Fibroblast of skin of left biceps (primary cell): ENCODE data around the gene ZBTB5.
A peak's percentile ranks its signal among the peaks of the same experiment; 100 is the strongest.
"Not testable (repeated sequence)": the region's sequence is repeated elsewhere in the genome, so short reads cannot be mapped to it uniquely, and the experiment has no call there.

Experiments used
- DNase-seq, 2 experiments: peaks; one replicate each; pipeline ENCODE4 v3.0.0-alpha.2; 2013; ENCODE audit warnings: low read depth in 2 of 2

ZBTB5 gene

DNA sequence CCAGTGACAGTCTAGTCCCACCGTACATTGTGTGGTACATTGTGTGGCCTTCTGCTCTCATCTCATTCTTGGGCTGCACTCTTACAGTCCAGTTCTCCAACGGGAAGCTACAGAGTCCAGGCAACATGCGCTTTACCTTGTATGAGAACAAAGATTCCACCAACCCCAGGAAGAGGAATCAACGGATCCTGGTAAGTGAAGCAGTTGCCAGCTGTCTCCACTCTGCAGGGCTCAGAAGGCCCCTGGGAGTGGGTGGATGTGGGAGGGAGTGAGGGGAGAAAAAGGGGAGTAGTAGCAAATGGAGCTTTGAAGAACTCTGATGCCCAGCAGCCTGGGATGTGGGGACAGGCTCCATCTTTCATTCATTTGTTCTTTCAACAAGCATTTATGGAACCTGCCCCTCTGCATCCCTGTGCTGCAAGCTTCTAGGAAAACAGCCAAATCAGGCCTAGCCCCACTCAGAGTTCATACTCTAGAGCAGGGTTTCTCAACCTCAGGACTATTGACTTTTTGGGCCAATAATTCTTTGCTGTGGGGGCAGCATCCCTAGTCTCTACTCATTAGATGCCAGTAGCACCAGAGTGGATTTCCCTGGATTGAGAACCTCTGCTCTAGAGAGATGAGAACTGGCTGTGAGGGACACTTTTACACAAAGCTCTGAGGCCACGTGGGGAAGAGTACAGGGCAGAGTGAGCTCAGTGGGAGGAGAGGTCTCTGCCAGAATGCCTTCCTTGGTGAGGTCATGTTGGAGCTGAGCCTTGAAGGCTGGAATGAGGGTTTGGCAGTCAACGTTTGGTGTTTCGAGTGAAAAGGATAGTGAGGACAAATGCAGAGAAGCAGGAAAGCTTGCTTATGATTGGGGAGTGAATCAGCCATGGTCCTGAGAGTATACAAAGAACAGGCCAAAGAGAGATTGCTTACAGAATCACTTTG is 21.6 kb upstream of the ZBTB5 start:
- DNase-seq = peak; percentile 71 to 74

DNA sequence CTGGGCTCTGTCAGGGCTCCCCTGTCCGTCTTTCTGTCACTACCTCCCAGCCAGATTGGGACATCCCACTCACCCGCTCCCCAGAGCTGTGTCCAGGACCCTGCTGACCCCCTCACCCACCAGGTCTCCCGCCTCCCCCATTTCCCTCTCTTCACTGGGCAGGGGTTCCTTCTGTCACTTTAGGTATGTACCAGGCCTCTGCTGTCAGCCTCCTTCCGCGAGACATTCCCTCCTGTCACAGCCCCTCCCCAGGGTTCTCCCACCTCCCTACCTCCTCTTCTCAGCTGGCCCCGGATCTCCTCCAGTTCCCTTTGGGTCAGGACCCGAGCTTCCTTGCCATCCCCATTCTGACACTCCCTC is 21.0 kb upstream of the ZBTB5 start:
- DNase-seq = no peak

DNA sequence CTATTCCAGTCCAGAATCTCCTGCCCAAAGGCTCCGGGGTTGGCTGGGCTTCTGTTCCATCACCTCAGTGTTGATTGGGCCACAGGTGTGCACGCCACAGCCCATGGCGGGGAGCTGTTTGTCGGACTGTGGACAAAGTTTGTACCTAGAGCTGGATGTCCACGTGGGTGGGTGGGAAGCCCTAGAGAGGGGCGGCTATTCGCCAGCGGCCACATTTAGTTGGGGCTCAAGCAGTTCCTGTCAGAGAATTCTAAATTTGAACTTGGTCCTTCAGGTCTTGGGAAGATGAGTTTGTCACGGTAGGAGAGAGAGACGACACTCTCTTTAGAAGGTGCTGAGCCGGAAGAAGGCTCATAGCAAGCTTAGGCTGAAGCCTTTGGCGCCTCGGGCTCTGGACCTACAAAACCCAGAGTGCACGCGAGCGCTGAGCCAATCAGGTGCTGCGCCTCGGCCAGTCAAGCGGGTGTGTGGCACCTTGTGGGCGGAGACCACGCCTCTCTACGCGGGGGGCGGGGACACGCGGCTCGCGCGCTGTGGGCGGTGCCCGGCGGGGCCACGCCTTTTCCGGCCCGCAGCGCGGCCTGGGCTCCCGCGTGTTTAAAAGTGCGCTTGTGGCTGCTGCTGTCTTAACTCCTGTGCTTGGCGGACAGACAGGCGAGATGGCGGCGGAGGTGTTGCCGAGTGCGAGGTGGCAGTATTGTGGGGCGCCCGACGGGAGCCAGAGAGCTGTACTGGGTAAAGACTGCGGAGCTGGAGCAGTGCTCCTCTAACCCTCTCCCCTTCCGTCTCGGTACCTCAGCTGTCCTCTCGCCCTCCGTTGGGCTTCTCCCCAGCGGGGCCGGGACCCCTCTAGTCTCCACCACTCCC is 20.4 kb upstream of the ZBTB5 start, which contains the start of gene POLR1E:
Gene POLR1E, plus strand, starts transcription at position 560 of the 867 bp plus-strand sequence. Its CDS starts 100 bp downstream, at position 660.
- DNase-seq = peak in 1 of 2 experiments; percentile 68

DNA sequence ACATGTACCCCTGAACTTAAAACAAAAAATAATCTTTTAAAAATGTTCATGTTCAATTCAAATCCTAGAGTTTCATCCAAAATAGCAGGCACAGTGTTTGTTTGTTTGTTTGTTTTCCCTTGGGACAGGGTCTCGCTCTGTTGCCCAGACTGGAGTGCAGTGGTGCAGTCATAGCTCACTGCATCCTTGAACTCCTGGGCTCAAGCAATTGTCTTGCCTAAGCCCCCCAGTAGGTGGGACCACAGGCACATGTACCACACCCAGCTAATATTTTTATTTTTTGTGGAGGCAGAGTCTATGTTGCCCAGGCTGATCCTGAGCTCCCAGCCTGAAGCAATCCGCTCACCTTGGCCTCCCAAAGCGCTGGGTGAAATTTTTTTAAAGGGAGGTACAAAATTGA is 15.5 kb upstream of the ZBTB5 start:
- DNase-seq = no peak

DNA sequence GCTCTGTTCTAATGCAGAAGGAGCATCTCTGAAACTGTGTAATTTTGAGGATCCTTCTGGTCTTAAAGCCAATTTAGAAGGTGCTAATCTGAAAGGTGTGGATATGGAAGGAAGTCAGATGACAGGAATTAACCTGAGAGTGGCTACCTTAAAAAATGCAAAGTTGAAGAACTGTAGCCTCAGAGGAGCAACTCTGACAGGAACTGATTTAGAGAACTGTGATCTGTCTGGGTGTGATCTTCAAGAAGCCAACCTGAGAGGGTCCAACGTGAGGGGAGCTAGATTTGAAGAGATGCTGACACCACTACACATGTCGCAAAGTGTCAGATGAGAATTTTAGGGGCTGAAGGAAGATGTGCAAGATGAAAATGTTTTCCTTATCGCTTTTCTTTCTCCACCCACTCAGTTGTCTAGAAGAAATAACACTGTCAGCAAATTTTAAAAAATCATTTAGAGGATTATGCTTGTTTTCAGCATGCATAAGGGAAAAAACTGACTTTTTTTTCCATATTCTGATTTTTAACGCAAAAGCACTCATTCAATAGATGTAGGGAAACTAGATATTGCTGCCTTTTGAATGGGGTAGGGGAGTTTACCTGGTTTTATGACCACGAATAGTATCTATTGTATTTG is 12.9 kb upstream of the ZBTB5 start:
- not testable (repeated sequence) for DNase-seq

DNA sequence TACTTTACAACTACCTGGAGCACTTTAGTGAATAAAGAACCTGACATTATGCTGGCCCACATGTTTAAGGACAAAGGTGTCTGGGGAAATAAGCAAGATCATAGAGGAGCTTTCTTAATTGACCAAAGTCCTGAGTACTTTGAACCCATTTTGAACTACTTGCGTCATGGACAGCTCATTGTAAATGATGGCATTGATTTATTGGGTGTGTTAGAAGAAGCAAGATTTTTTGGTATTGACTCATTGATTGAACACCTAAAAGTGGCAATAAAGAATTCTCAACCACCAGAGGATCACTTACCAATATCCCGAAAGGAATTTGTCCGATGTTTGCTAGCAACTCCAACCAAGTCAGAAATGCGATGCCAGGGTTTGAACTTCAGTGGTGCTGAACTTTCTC is 12.2 kb upstream of the ZBTB5 start:
- not testable (repeated sequence) for DNase-seq

DNA sequence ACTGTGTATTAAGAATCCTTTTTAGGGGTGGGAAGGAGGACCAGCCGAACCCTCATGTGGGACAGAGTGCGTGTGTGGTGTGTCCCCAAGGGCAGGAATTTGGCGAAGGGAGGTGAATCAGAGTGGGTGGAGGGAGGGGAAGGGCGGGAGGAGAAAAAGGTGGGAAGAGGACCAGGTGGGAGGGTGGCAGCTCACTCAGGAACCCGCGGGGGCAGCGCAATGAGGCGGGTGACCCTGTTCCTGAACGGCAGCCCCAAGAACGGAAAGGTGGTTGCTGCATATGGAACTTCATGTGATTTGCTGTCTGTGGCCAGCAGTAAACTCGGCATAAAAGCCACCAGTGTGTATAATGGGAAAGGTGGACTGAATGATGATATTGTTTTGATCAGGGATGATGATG is 11.7 kb upstream of the ZBTB5 start:
- DNase-seq = no peak

DNA sequence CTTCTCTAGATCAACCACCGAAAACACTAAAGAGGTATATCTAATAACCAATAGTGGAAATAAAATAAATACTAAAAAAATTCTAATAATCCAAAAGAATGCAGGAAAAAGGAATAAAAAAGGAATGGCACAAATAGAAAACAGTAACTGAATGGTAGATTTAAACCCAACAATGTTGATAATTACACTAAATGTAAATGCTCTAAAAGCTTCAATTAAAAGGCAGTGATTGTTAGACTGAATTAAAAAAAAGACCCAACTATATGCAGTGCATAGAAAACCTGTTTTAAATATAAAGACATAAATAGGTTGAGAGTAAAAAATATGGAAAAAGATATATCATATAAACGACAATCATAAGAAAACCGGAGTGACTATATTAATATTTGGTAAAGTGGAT is 9.2 kb upstream of the ZBTB5 start:
- DNase-seq = no peak

DNA sequence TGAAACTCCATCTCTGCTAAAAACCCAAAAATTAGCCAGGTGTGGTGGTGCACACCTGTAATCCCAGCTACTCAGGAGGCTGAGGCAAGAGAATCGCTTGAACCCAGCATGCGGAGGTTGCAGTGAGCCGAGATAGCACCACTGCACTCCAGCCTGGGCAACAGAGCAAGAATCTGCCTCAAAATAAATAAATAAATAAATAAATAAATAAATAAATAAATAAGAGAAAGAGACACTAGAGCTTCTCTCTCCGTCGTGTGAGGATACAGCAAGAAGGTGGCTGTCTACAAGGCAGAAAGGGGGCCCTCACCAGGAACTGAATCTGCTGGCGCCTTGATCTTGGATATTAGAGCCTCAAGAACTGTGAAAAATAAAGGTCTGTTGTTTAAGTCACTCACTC is 8.7 kb upstream of the ZBTB5 start:
- DNase-seq = not testable (repeated sequence)

DNA sequence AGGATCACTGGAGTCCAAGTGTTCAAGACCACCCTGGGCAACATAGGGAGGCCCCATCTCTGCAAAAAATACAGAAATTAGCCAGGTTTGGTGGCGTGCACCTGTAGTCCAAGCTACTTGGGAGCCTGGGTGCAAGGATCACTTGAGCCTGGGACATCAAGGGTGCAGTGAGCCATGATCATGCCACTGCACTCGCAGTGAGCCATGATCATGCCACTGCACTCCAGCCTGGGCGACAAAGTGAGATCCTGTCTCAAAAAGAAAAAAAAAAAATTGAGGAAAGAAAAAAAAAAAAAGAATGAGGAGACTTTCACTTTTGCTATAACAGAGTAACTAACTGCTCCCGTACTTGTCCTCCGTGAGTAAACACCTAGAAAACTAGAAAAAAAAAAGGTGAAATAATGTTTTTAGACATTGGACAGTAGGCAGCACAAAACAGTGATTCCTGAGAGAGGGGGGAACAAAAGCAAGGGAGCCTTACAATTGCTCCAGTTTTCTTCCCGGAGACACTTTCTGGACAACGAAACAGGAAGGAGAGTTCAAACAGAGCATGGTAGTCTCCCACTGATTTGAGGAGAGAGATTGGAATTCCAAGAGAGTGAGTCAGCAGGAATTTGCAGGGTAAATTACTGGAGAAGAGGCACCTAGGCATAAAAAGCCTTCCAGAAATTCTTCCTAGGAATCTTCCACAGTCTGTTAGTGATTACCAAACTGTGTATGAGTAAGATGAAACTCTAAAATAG is 6.9 kb upstream of the ZBTB5 start:
- peak; percentile 96 for DNase-seq

DNA sequence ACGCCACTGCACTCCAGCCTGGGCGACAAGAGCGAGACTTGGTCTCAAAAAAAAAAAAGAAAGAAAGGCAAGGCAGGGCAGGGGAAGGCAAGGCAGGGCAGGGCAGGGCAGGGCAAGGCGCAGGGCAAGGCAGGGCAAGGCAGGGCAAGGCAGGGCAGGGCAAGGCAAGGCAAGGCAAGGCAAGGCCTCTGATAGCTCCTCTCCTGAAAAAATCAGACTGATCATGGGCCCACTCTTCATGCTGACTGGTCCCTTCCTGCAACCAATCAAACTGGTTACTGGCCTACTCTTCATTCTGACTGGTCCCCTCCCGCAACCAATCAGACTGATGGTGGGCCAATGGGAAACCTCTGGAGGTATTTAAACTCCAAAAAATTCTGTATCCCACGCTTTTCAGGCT is 3.4 kb upstream of the ZBTB5 start:
- no peak for DNase-seq

DNA sequence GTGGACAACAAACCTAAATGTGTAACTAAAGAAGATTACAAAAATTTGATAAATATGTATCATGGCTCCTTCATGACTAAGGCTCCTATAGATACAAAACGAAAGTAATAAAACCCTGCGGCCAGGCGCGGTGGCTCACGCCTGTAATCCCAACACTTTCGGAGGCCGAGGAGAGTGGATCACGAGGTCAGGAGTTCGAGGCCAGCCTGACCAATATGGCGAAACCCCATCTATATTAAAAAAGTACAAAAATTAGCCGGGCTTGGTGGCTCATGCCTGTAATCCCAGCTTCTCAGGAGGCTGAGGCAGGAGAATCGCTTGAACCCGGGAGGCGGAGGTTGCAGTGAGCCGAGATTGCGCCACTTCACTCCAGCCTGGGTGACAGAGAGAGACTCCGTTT is 2.3 kb upstream of the ZBTB5 start:
- not testable (repeated sequence) for DNase-seq

DNA sequence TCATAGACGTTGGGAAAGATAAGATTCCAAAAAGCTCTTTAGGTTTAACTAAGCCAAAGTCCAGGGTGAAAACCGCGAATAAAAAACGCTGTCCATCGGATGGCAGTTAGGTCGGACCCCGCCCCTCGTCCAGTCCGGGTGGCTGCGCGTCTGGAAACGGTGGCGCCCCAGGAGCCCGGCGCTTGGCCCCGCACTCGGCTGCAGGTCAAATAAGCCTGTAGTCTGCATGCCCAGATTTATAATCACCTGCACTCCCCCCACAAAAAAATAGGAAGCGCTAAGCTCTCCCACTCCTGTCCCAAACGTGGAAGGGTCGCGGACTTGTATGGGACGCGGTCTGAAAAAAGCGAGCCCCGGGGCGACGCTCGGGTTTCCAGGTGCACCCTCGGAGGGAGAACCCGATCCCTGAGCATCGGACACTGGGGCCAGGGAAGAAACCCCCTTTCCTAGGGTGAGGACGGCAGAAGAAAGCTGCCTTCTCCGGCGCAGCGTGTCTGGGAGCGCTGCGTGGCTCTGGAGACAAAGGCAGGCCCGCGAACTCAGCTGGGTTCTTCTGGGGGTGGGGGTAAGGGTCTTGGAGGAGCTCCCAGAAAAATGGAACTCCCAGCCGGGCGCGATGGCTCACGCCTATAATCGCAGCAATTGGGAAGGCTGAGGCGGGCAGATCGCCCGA is 923 bp upstream of the ZBTB5 start:
- peak in 1 of 2 experiments; percentile 64 for DNase-seq

DNA sequence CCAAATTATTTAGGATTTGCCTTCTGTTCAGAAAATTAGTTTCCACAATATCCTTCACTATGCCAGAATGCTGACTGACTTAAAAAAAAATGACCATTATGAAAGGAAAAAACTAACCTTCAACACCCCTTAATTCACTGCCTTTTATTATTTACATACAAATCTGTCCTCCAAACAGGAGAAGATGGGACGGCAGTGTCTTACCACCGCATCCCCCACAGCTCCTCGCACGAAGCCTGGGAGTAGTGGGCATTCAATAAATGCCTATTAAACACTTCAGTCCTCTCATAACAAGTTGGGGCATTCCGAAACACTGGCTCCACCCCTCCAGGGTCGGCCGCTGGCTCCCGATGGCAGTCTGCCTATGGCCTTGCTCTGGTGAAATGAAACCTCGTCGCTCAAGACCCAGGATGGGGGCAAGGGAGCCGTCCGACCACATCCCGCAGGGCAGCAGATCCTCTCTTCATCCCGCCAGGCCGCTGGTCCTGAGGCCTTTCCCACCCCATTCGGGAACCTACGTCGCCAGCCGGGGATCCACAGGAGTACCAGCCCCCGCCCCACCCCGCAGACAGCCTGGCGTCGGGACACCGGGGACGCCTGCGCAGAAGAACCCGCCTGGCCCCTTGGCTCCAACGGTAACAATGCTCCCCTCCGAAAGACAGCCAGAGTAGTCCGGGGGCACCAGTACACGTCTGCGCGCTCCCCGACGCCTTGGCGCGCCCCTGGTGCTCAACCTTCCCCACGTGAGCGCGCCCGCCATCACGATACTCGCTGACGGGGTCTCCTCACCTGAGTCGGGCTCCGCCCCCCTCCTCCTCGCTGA is 613 bp downstream of the ZBTB5 start:
- DNase-seq = no peak

DNA sequence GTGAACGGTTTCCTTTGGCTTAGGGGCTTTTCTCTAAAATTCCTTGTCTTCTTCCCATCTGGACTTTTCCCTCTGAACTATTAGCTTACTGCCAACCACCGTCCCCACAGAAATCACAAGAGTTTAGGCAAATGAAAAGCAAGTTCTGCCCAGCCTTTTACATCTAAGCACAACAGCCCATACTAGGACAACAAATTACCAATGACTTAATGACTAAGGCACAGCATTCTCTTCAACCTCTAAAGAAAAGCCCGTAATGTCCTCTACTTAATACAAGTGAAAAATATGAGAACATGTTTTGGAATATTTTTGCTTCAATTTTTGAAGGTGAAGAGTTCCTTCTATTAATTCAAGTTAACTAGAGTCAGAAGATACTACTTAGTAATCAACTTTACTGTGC is 1.2 kb downstream of the ZBTB5 start:
- no peak for DNase-seq

DNA sequence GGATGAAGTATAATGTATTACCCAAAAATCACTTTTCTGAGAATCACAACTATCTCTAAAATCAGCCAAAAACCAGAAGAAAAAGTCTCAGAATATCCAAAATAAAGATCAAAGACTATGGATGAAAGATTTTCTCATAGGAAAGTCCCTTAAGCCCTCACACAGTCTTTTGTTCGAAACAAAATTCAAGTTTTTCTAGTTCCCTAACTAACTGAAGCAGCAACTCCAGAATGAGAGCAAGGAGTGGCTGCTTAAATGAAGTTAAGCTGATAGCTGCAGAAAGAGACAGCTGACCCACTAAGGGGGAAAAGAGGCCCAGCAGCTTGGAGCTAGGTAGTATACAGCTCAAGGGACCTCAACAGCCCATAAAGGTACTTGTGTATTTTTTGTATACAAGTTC is 8.4 kb downstream of the ZBTB5 start:
- no peak for DNase-seq

DNA sequence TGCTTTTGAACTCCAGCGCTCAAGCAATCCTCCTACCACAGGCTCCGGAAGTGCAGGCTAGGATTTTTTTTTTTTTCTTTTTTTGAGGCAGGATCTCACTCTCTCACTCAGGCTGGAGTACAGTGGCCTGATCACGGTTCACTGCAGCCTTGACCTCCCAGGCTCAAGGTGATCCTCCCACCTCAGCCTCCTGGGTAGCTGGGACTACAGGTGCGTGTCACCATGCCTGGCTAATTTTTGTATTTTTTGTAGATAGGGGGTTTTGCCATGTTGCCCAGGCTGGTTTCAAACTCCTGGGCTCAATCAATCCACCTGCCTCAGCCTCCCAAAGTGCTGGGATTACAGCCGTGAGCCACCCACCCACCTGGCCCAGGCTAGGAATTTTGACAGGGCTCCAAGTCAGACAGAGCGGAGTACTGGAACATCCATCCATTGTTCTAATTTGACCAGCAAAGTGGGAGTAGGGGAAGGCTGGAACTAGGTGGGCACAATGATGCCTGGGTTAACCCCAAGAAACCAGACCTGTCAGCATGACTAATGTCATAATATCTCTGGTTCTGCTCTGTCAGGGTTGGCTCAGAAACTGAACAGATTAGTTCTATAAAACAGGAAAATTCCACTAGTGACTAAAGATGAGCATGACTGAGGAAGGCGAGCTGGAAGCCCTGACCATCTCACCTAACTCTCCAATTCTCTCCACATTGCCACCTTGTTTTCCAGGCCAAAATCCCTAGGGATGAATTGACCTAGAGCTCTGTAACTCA is 9.2 kb downstream of the ZBTB5 start:
- DNase-seq = no peak

DNA sequence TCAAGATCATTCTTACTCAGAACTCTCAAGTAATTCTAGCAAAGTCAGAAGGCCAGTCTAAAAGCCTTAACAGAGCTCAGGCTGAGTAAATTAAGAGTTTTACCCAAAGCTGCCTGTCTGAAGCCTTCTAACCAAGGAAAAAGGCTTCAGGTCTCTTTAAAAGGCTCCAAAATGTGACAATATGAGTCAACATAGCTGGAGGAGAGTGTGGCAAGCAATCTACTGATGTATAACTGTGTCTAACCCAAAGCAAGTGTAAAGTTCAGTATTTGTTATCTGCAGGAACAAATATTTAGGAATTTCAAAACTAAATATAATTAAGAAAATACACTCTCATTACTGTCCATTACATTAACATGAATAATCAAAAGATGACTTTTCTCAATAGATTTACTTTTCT is 11.0 kb downstream of the ZBTB5 start:
- no peak for DNase-seq

DNA sequence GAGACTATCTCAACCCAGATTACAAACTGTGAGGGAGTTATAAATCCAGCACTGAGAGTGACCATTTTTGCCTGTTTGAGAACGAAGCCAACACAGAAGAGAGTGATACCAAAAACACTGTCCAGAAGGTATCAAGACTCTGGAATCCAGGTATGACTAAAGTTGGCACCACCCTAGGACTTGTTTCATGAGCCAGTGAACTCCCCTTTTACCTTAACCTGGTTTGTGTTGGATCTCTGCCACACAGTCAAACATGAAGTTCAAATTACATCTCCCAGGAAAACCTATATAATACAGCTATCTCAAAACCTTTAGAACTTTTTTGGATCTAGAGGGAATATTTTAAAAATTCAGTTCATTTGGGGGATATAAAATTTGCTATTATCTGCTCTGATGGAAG is 11.4 kb downstream of the ZBTB5 start:
- DNase-seq = no peak
